DMS114 treated with DMSO at 0.1 percent for 48 hours (cell line): ENCODE measurements around the gene CRTC1.
"Not testable (repeated sequence)": the region's sequence is repeated elsewhere in the genome, so short reads cannot be mapped to it uniquely, and the experiment has no call there.

Source experiments
- DNase-seq: peaks from one replicate; lab custom pipeline; 2025; ENCODE audit not compliant: unreplicated experiment; lab: John Stamatoyannopoulos, UW

The CRTC1 gene

DNA sequence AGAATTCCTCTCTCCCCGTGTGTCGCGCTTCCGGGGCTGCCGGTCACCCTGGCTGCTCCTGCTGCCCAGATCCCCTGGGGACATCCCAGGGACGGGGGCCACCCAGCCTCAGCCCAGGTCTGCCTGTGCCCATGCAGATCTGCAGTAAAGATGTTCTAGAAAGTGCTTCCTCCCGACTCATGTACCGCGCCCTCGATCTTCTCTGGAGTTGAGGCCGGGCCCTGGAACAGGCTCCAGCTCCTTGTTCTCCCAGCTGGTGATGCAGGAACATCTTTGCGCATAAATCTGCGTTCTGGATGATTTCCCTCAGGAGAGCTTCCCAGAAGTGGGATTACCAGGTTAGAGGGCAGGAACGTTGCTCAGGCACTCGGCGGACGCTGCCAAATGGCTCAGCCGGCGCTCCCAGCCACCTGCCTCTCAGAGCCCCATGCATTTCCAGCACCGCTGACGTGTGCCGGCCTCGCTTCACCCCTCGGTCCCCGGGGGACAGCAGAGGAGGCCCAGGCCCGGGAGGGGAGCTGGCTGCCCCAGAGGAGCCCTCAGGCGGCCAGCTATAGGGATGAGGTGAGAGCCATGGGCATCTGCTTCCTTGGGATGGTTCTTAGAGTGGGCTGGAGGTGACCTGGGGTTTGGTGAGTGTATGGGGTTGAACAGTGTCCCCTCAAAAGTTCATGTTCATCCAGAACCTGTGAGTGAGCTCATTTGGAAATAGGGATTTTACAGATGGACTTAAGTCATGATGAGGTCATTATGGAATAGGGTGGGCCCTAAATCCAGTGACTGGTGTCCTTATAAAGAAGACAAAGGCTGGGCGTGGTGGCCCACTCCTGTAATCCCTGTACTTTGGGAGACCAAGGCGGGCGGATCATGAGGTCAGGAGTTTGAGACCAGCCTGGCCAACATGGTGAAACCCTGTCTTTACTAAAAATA is 42.6 kb downstream of the CRTC1 start:
- no peak for DNase-seq

DNA sequence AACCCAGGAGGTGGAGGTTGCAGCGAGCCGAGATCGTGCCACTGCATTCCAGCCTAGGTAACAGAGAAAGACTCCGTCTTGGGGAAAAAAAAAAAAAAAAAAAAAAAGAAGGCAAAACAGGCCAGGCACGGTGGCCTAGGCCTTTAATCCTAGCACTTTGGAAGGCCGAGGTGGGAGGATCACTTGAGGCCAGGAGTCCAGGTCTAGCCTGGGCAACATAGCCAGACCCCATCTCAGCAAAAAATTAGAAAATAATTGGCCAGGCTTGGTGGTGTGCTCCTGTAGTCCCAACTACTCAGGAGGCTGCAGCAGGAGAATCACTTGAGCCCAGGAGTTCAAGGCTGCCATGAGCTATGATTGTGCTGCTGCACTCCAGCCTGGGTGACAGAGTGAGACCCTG is 43.4 kb downstream of the CRTC1 start:
- DNase-seq: no peak

DNA sequence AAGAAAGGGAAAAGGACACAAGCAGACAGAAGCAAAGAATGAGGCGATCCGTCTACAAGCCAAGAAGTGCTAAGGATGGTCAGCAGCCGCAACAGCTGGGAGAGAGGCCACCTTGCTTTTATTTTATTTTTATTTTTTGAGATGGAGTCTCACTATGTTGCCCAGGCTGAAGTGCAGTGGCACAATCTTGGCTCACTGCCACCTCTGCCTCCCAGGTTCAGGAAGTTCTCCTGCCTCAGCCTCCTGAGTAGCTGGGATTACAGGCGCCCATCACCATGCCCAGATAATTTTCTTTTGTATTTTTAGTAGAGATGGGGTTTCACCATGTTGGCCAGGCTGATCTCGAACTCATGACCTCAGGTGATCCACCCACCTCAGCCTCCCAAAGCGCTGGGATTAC is 44.1 kb downstream of the CRTC1 start:
- DNase-seq: not testable (repeated sequence)

DNA sequence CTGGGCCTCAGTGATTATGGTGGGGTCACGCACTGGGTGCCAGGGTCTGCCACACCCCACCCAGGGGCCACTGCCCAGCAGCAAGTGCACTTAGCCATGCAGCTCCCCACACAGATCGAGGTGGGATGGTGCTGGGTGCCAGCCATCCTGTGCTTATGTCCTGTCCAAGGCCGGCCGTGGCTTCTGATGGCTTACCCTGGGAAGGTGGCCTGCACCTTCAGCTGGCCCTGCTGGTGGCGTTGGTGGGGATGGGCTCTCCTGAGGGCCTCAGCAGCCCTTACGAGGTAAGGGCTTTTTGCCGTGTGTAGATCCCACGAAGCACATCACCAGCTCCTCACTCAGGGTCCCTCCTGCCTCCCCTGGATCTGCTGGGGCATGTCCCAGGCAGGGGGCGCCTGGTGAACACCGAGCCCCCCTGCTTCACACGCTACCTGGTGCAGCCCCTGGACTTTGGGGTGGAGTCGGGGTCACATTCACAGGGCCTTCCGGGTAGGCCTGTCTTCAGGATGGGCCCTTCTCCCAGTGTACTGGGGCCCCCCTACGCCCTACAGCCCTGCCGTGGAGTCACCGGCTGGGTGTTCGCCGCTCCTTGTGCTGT is 46.6 kb downstream of the CRTC1 start:
- DNase-seq: no peak

DNA sequence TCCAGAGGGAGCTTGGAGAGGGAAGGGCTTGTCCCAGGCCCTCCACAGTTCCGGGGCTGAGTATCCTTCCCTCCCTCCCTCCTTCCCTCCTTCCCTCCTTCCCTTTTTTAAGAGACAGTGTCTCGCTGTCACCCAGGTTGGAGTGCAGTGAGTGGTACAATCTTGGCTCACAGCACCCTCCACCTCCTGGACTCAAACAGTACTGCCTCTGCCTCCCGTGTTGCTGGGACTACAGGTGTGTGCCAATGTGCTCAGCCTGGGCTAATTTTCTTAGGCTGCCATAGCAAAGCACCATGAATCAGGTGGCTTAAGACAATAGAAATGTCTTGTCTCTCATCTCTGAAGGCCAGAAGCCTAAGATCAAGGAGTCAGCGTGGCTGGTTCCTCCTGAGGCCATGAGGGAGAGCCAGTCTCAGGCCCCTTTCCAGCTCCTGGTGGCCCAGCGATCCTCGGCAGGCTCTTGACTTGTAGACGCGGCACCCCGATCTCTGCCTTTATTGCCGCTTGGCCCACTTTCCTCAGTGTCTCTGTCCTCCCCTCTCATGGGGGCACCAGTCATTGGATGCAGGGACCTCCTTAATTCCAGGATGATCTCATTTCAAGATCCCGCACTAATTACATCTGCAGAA is 47.5 kb downstream of the CRTC1 start:
- no peak for DNase-seq

DNA sequence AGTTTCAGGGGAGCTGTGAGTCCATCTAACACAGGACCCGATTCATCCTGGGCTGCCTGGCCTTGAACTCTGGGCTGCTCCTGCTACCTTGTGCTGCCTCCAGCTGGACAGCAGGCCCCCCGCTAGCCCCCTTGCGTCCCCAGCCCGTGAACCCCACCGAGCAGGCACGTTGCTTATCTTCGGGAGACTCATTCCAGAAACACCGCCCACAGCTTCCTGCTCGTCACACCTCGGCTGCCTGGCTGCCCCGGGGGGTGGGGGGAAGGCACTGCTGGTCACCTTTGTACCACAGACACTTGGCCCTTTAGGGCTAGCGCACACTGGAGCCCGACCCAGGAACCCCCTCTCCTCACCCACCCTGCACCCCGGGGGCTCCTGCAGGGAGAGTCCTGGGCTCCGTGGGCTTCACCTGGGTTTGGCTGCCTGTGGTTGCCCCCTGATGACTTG is 48.1 kb downstream of the CRTC1 start:
- no peak for DNase-seq

DNA sequence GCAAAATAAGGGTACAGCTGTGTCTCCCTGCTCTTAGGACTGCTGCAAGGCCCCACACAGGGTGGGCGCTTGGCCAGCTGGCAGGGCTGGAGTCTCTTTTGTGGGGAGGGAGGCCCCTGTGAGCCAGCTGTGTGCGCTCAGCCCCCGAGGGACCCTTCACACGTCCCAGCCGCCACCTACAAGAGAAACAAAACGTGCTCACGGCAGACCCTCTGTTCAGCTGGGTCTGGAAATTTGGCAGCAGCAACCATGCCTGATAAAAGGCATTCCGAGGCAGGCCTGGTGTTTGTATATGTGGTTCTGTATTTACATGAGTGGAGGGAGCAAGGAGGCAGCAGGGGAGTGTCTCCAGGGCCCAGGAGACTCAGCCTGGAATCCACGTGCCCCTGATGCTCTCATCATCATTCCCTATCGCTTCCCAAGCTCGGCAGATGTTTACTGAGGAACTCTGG is 49.7 kb downstream of the CRTC1 start:
- no peak for DNase-seq

DNA sequence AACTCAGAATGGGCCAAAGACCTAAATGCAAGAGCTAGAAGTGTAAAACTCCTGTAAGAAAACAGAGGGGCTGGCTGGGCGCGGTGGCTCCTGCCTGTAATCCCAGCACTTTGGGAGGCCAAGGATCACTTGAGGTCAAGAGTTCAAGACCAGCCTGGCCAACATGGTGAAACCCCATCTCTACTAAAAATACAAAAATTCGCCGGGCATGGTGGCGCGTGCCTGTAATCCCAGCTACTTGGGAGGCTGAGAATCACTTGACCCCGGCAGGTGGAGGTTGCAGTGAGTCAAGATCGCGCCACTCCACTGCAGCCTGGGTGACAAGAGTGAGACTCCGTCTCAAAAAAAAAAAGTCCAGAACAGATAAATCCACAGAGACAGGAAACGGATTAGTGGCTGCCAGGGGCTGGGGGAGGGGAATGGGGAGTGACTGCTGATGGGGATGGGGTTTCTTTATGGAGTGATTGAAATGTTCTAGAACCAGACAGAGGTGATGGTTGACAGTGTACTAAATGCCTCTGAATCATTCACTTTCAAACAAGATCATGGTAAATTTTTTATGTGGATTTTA is 50.4 kb downstream of the CRTC1 start:
- not testable (repeated sequence) for DNase-seq

DNA sequence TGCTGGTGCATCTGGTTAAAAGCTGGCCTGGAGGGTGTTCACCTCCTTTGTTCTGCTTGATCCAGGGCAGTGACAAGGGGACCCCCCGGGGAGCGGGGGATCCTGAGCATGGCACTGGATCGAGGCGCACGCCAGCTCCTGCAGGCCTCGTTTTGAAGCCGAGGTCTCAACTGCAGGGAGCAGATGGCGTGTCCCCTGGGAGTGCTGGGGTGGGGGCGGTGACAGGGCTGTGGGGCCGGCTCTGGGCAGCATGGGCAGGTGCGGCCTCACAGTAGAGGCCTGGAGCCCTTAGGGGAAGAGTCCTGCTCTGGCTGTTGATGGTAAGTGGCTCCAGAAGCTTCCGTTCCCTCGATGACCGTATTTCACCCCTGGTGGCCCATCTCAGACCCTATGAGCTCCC is 51.8 kb downstream of the CRTC1 start:
- DNase-seq: no peak

DNA sequence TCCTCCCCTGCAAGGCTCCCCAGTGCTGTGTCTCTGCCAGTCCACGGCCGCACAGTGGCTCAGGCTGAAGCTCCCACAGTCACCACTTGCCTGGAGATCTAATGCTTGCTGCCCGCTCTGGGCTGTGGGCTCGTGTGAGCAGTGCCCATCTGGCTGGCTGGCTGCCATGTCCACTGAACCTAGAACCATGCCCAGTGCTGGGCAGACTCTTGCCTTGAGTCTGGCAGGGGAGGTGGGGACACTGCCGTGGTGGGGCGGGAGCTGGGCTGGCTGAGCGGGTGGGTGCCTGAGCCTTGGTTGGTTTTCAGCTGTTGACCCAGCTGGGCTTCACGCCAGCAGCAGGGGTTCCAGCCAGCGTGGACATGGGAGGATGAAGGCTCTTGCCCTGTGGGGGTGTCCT is 52.3 kb downstream of the CRTC1 start:
- DNase-seq: no peak

DNA sequence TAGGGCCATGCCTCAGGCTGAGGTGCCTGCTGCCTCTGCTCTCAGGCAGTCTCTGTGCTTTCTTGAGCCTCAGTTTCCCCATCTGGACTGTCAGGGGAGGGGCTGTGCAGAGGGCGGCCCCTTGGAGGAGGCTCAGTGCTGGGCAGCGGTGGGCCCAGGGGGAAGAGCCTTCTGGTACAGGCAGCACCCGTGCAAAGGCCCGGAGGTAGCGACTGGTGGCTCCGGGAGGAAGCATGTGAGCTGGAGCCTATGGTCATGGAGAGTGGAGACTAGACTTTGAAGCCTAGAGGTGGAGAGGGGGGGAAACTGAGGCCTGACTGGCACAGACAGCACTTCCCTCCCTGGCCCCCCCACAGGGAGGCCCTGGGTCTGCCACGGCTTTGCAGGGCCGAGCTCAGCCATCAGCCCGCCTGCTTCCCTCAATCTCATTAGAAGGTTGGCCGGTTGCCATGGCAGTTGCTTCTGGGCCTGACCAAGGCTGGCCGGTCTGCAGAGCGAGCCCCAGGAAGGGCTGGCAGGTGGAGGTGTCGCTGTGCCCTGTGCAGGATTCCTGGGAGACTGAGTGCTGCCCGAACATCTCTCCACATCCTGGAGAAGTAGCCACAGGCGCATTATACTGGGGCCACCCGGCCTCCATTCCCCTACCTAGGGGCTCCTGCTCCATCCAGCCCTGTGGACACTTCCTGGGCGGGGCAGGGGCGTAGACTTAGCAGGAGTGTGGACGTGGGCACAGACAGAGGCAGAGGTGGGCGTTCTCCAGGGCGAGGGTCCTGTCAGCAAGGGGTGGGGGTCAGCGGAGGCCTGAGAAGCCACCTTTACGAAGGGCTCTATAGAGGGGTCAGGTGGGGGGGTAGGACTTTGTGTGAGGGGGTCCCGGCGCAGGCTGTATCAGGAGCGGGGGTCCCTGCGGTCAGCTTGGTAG is 53.2 kb downstream of the CRTC1 start:
- DNase-seq: no peak

DNA sequence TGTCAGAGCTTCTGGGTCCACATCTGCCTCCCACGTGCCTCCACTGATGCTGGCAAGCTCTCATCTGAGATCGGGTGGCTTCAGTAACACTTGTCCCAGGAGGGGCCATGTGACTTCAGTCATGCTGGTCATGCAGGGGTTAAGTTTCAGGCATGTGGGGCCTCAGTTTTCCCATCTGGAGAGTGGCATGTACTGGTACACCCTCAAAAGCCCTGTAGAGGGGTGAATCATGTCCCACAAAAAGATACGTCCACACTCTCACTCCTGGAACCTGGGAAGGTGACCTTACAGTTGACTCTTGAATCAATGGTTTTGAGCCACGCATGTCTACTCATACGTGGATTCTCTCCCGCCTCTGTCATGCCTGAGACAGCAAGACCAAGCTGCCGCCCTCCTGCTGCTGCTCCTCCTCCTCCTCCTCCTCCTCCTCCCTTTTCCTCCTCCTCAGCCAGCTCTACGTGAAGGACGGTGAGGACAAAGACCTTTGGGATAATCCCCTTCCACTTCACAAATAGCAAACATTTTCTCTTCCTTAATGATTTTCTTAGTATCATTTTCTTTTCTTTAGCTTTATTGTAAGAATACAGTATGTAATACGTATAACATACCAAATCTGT is 54.0 kb downstream of the CRTC1 start:
- DNase-seq: no peak

DNA sequence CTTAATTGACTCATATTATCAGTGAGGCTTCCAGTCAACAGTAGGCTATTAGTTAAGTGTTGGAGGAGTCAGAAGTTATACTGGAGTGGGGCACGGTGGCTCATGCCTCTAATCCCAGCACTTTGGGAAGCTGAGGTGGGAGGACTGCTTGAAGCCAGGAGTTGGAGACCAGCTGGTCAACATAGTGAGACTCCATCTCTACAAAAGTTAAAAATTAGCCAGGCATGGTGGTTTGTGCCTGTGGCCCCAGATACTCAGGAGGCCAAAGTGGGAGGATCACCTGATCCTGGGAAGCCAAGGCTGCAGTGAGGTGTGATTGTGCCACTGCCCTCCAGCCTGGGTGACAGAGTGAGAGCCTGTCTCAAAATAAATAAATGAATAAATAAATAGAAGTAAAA is 54.5 kb downstream of the CRTC1 start:
- DNase-seq: no peak

DNA sequence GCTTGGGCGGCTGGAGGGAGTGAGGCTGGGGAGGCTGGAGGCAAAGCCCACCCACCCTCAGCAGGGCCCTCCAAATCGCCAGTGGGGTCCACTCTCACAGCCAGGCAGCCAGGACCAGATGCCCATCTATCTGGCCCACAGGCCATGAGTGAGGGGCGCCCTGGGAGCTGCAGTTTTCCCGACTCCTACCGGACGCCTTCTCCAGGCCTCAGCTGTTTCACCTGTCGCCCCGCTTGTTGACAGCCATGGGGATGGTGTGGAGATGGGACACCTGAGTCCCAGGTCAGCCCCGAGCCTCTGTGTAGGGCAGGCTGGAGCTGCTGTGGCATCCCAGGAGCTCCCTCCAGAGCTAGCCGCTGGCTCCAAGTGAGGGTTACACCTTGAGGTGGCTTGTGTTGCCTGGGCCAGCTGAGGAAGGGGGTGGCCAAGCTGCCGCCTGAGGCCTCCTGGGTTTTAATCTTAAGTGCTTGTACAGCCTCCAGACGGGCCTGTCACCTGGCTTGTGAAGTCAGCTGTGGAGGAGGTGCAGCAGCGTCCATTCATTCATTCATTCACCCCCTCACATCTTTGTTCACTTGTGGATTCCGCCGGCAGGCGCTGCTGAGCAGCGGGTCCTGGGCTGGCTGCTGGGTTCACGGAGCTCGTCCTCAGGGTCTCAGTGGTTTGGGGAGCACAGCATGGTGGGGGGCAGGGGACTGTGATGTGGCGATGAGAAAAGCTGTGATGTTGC is 55.6 kb downstream of the CRTC1 start:
- no peak for DNase-seq

DNA sequence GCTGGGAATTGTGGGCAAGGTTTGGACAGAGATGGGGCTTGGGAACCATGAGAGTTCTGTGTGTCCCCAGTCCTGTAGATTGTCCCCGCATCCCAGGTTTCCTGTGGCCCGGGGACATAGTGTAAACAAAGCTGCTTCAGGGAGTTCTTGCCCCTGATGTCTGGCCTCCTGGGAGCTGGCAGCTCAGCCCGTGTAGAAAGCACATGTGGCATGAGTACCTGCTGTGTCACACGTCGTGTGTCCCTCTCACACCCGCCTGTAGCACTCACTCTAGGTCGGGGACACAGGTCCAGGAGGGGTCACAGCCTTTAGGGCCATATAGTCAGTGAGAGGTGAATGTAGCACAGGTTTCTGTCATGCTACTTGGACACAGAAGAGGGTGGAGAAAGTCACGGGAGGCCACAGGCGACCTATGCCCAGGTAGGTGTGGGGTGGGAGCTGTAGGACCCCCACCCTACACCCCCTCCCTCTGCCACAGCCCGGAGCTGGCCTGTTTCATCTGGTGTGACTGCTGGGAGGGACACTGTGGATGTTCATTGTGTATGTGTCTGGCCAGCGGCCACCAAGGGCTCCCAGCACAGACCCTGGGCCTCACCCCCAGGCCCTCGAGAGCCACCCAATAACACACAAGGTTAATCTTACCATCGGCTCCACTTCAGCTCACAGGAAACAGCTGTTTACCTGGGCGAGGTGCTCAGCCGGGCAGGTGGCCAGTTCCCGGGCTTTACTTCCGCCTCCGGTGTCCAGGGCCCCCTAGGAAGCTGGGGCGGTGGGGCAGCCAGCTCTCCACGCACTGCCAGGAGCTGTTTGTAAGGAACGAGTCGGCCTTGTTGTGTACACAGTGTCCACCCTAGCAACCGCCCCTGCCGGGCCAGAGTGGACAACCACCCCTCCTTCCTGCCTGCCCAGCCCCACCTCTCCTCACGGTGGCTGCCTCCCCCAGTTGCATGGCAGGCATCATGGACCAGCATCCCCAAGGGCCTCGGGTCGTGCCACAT is 57.9 kb downstream of the CRTC1 start:
- DNase-seq: no peak

DNA sequence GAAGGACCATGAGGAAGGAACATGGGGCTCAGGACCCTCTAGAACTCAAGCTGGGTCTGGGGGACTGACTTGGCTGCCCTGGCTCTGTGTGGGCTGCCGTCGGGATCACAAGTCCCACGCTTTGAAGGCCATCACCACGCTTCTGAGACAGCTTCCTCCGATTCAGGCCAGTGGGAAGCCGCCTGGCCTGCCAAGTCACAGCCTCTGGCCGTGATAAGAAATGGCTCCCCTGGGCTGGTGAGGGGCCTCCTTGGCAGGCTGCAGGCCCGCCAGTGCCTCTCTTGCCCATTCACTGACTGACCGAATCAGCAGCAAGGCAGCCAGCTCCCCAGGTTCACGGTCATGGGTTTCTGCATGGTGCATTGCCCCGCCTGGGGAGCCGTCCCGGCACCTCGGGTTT is 58.8 kb downstream of the CRTC1 start:
- no peak for DNase-seq

DNA sequence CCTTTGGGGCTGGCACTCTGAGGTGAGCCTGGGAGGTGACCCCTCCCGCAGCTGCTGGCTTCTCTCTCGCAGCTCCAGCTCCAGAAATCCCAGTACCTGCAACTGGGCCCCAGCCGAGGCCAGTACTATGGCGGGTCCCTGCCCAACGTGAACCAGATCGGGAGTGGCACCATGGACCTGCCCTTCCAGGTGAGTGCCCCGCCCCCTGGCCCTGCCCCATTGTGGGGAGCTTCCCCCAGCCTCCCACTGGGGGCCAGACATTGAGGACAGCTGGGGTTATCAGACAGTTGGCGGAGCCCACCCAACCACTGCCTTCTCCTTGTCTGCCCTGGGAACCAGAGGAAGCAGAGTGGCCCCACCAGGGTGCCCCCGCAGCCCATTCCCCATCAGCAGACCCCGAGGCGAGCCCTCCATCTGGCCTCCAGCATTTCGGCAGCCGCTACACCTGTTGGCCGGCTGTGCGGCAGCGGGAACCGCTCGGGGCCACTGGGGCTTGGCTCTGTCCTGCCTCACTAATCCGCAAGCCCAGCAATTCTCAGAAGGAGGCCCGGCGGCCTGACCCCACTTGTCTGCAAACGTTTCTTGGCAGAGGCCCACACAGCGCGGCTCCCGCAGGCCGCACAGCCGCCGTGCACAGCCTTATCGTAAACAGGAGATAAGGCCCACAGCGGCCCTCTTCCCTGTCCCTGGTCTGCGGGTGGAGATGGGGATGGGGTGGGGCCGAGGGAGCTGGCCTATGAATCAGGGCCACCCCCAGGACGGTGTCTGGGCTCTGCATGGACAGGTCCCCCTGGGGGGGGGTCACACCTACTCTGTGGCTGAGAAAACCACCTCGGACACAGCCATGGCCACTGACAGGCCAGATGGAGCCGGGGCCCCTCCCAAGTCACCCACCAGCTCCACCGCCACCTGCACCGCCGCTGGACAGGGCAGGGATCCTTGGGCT is 59.6 kb downstream of the CRTC1 start:
- no peak for DNase-seq
